Skeletal muscle cell (primary cell): ENCODE data around the gene SLC35F2.
A peak's percentile ranks its signal among the peaks of the same experiment; 100 is the strongest.
"Not testable (repeated sequence)": the region's sequence is repeated elsewhere in the genome, so short reads cannot be mapped to it uniquely, and the experiment has no call there.

Source experiments
- DNase-seq: peaks from one replicate; pipeline ENCODE4 v3.0.0-alpha.2; 2010; ENCODE audit warnings: low read depth
- H3K4me3 ChIP-seq: 2 replicates; pipeline ENCODE4 v1.5.1; 2011; ENCODE audit warnings: low read depth, mild to moderate bottlenecking, control low read depth, low read length, moderate library complexity

Gene SLC35F2

GRCh38 chr11:107844041-107844440 is 14.5 kb downstream of the SLC35F2 start:
- no peak for DNase-seq
- no peak overlapping the region for H3K4me3 ChIP-seq

- no peak for DNase-seq
- no peak overlapping the region for H3K4me3 ChIP-seq
Measured at GRCh38 chr11:107842412-107843100, 16.0 kb downstream of the SLC35F2 start.

- peak overlapping the region; percentile 1 for H3K4me3 ChIP-seq
- DNase-seq = no peak
Measured at GRCh38 chr11:107840129-107840484, 18.5 kb downstream of the SLC35F2 start.

GRCh38 chr11:107836851-107837250 is 21.7 kb downstream of the SLC35F2 start:
- no peak for DNase-seq
- H3K4me3 ChIP-seq = no peak overlapping the region

- DNase-seq = no peak
- no peak overlapping the region for H3K4me3 ChIP-seq
Measured at GRCh38 chr11:107834995-107835394, 23.6 kb downstream of the SLC35F2 start.

GRCh38 chr11:107833926-107834325 is 24.7 kb downstream of the SLC35F2 start:
- H3K4me3 ChIP-seq, DNase-seq: not testable (repeated sequence)

- DNase-seq = no peak
- no peak overlapping the region for H3K4me3 ChIP-seq
Measured at GRCh38 chr11:107830915-107831540, 27.6 kb downstream of the SLC35F2 start.

- no peak for DNase-seq
- no peak overlapping the region for H3K4me3 ChIP-seq
Measured at GRCh38 chr11:107827041-107827440, 31.5 kb downstream of the SLC35F2 start.

GRCh38 chr11:107825875-107826274 is 32.7 kb downstream of the SLC35F2 start:
- DNase-seq = no peak
- H3K4me3 ChIP-seq = no peak overlapping the region

GRCh38 chr11:107824668-107825369 is 33.8 kb downstream of the SLC35F2 start:
- no peak for DNase-seq
- no peak overlapping the region for H3K4me3 ChIP-seq

GRCh38 chr11:107821199-107821927 is 37.2 kb downstream of the SLC35F2 start:
- no peak for DNase-seq
- no peak overlapping the region for H3K4me3 ChIP-seq

GRCh38 chr11:107819361-107820014 is 39.1 kb downstream of the SLC35F2 start:
- no peak for DNase-seq
- no peak overlapping the region for H3K4me3 ChIP-seq

- no peak for DNase-seq
- H3K4me3 ChIP-seq = no peak overlapping the region
Measured at GRCh38 chr11:107818491-107818890, 40.1 kb downstream of the SLC35F2 start.

- H3K4me3 ChIP-seq = no peak overlapping the region
- no peak for DNase-seq
Measured at GRCh38 chr11:107816028-107816427, 42.6 kb downstream of the SLC35F2 start.

- no peak overlapping the region for H3K4me3 ChIP-seq
- DNase-seq = no peak
Measured at GRCh38 chr11:107810875-107811274, 47.7 kb downstream of the SLC35F2 start.

GRCh38 chr11:107808521-107808920 is 50.1 kb downstream of the SLC35F2 start:
- H3K4me3 ChIP-seq = no peak overlapping the region
- no peak for DNase-seq

GRCh38 chr11:107804971-107805370 is 53.6 kb downstream of the SLC35F2 start:
- no peak overlapping the region for H3K4me3 ChIP-seq
- DNase-seq = no peak

GRCh38 chr11:107804211-107804610 is 54.4 kb downstream of the SLC35F2 start:
- DNase-seq = no peak
- H3K4me3 ChIP-seq = no peak overlapping the region

GRCh38 chr11:107801641-107802040 is 56.9 kb downstream of the SLC35F2 start:
- no peak overlapping the region for H3K4me3 ChIP-seq
- DNase-seq = no peak
